Pancreas (tissue), 10 donors: ENCODE measurements around the gene IL4R. TPM values are rescaled to one million over a fixed set of nuclear protein-coding genes. Genes with fewer than 3 reads are reported as not detected.

ENCODE experiments used
- ATAC-seq, 4 donors: fragments of 200-7000 bp; cut with Tn5 transposase; one replicate each; pipeline versions ENCODE4 v1.8.0 to v1.9.1; 2020; ENCODE audit warnings: mild to moderate bottlenecking in 4 of 4, moderate library complexity in 4 of 4
- DNase-seq, 6 donors: peaks; one replicate each; pipeline ENCODE4 v3.0.0-alpha.2; 2020
- FAIRE-seq: peaks from 2 replicates; lab custom pipeline; 2012; peaks lifted over from hg19 to GRCh38; lab: Jason Lieb, UNC
- H3K27ac ChIP-seq, 4 donors: fragments of 200-600 bp; sonication (generic); 1 replicate in 3 of 4; 2 replicates in 1 of 4; pipeline versions ENCODE4 v1.5.0 to v1.8.0; 2020
- H3K27me3 ChIP-seq, 4 donors: fragments of 200-600 bp; one replicate each; pipeline ENCODE4 v1.8.0; 2021
- H3K36me3 ChIP-seq, 3 donors: fragments of 200-600 bp; sonication (generic) in 1 of 3; one replicate each; pipeline versions ENCODE4 v1.5.0 to v1.8.0; 2020 to 2021
- H3K4me1 ChIP-seq, 3 donors: fragments of 200-600 bp; one replicate each; pipeline ENCODE4 v1.8.0; 2021
- H3K4me3 ChIP-seq, 4 donors: fragments of 200-600 bp; sonication (generic) in 2 of 4; one replicate each; pipeline versions ENCODE4 v1.5.0 to v1.8.0; 2020 to 2021
- H3K9me3 ChIP-seq, 4 donors: fragments of 200-600 bp; one replicate each; pipeline ENCODE4 v1.8.0; 2021
- WGBS, 2 donors: extraction: QIAGEN DNeasy Blood & Tissue Kit; methylation state at CpG; one replicate each; pipeline ENCODE4 v1.1.7; 2013; 5-methylcytosine and 5-hydroxymethylcytosine counted together
- intact Hi-C, 3 donors: fragments of 100-400 bp; cut with DNase I; formaldehyde crosslinking; loops; one replicate each; pipeline versions ENCODE4 v1.11.1 to v1.14.2; 2022
- polyA plus RNA-seq, 2 donors: library from polyadenylated mRNA; stranded (reverse); fragments of 200-250 nt; gene quantifications; one replicate each; pipeline ENCODE4 v1.2.3, GENCODE V29; 2013
- total RNA-seq, 6 donors: library from RNA; stranded (reverse); fragmentation: NEBNext Ultra II Directional in 4 of 6; extraction: Animal tissue kit (Norgen Biotek cat#: 25700) in 4 of 6; gene quantifications; one replicate each; pipeline versions ENCODE4 v1.2.1 to v1.2.4, GENCODE V29; 2021 to 2023
- TF ChIP-seq, protein P1 (sequence below), 4 donors: fragments of 200-600 bp; sonication (generic) in 3 of 4; IDR thresholded peaks; one replicate each; pipeline versions ENCODE4 v1.5.0 to v1.8.0; 2021; ENCODE audit warnings: antibody characterized with exemption in 4 of 4
- donor health status: healthy with polysubstance abuse.
- donor health status: DM: no; HTN: no; CAD: no; lungs with moderate emphysema.
- donor health status: DM: no; HTN: no; CAD: no.
- donor health status: control.
- donor health status: control.
- donor health status: Bipolar disorder and iron deficiency.
- donor health status: DM: yes; HTN: yes; CAD: no.
- donor health status: DM: no; HTN: no; CAD: no.
- donor health status: DM: no; HTN: no; CAD: no.
- donor health status: DM: yes; HTN: yes; CAD: no.

The IL4R gene
- total and polyA plus RNA-seq, 8 donors = 16.0 to 58.7 (median 30.3) TPM

DNA sequence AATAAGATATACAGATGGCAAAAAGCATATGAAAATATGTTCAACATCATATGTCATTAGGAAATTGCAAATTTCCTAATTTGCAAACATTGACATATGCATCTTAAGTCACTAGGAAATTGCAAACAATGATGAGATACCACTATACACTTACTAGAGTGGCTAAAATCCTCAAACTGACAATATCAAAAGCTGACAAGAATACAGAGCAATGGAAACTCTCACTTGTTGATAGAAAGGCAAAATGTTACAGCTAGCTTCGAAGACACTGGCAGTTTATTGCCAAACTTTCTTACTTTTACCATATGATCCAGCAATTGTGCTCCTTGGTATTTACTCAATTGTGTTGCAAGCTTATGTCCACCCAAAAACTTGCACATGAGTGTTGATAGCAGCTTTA is 5.0 kb upstream of the IL4R start:
- TF ChIP-seq, protein P1, sequence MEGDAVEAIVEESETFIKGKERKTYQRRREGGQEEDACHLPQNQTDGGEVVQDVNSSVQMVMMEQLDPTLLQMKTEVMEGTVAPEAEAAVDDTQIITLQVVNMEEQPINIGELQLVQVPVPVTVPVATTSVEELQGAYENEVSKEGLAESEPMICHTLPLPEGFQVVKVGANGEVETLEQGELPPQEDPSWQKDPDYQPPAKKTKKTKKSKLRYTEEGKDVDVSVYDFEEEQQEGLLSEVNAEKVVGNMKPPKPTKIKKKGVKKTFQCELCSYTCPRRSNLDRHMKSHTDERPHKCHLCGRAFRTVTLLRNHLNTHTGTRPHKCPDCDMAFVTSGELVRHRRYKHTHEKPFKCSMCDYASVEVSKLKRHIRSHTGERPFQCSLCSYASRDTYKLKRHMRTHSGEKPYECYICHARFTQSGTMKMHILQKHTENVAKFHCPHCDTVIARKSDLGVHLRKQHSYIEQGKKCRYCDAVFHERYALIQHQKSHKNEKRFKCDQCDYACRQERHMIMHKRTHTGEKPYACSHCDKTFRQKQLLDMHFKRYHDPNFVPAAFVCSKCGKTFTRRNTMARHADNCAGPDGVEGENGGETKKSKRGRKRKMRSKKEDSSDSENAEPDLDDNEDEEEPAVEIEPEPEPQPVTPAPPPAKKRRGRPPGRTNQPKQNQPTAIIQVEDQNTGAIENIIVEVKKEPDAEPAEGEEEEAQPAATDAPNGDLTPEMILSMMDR (IDR thresholded peaks at IDR 0.05) = no peak
- Histone ChIP-seq H3K4me3 (no peak overlapping the region), H3K36me3 (no peaks in the 10 kb centered on the region), H3K9me3 (no peaks in the 10 kb centered on the region), H3K27me3 (no peaks in the 10 kb centered on the region), H3K4me1 (peaks cover 0 to 6% (median 3%) of the 10 kb centered on the region in 3 donors), H3K27ac (no peak overlapping the region)
- no peak for DNase-seq
- no peak for FAIRE-seq
- WGBS, 2 donors = 75 to 85% methylated on average over 1 of the region's 1 CpG
- ATAC-seq = no peak
- intact Hi-C loops = no loop called here

DNA sequence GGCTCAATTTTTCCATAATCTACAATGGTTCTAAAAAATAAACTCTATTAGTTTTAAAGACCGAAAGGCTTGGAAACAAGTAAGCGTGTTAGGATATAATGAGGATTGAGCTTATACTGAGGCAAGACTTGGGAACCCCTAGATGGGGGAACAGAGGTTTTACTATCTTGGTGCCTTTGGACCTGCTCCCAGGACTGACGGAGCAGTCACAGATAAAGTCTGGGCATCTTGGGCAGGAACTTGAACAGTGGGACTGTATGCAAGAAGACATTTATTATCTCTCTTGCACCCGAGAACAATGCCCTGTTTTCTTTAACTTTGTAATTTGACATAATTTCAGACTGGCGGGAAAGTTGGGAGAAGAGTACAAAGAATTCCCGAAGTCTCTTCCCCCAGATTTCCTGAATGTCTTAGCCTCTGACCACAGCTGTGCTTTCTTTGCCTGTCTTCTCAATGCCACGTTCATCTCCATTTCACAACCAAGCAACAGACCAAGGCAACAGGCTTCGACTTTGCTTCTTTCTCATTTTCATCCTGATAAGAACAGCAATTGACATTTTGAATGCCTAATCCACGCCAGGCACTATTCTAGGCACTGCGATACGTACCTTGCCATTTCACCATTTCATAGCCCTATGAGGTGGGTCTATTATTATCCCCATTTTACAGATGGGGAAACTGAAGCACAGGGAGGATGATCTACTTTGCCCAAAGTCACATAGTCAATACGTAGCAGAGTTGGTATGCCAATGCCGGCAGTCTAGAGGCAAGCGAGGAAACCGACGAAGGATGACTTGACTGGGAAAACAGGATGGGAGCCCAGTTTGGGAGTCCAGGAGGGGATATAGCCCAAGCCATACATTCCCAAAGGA is 3.0 kb upstream of the IL4R start:
- H3K36me3 ChIP-seq = no peaks in the 10 kb centered on the region
- TF ChIP-seq, protein P1 (IDR thresholded peaks at IDR 0.05) = no peak
- WGBS, 2 donors = 60 to 64% methylated on average over 16 of the region's 16 CpGs
- H3K27ac ChIP-seq = no peak overlapping the region
- no peak for FAIRE-seq
- intact Hi-C loops = no loop called here
- H3K9me3 ChIP-seq = no peaks in the 10 kb centered on the region
- no peak for ATAC-seq
- peaks cover 0 to 16% (median 13%) of the 10 kb centered on the region in 3 donors for H3K4me1 ChIP-seq
- no peaks in the 10 kb centered on the region for H3K27me3 ChIP-seq
- no peak overlapping the region for H3K4me3 ChIP-seq
- DNase-seq = no peak

DNA sequence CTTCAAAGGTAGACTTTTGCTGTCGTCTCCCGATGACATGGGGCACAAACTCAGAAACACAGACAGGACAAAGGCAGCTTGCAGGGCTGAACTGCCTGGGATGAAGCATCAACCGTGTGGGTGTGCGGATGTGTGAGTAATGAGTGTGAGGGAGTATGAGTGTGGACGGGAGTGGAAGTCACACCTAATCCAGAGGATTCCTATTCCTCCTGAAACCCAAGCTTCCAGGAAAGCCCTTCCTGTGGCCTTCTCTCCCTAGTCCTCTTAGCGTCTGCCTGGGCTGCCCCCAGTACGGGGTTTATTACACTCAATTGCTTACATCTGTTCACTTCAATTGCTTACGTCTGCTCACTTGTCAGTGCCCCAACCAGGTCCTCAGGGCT is 2.3 kb upstream of the IL4R start:
- TF ChIP-seq, protein P1 (IDR thresholded peaks at IDR 0.05) = no peak
- 58 to 63% methylated on average over 8 of the region's 8 CpGs for WGBS, 2 donors
- H3K27me3 ChIP-seq = no peaks in the 10 kb centered on the region
- intact Hi-C loops = no loop called here
- no peak overlapping the region for H3K27ac ChIP-seq
- no peaks in the 10 kb centered on the region for H3K36me3 ChIP-seq
- no peak for FAIRE-seq
- H3K4me3 ChIP-seq = no peak overlapping the region
- peaks cover 0 to 22% (median 13%) of the 10 kb centered on the region in 3 donors for H3K4me1 ChIP-seq
- H3K9me3 ChIP-seq = no peaks in the 10 kb centered on the region
- ATAC-seq = no peak
- no peak for DNase-seq

DNA sequence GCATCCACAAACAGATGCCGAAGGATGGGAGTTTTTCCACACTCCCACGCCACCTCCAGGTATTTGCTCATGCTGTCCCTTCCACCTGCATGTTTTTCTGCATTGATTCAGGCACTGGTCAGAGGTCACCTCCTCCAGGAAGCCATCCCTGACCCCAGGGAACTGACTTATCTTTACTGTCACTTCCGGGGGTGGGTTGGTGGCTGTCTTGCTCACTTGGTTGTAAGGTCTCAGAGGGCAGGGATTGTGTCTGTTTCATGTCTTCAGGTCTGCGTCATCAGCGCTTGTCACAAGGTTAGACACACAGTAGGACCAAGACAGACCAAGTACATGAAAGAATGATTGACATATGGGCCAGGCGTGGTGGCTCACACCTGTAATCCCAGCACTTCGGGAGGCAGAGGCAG is 1.9 kb upstream of the IL4R start:
- FAIRE-seq (no peak), DNase-seq (no peak), ATAC-seq (no peak)
- Histone ChIP-seq H3K27ac (no peak overlapping the region), H3K27me3 (no peaks in the 10 kb centered on the region), H3K4me1 (peaks cover 0 to 27% (median 13%) of the 10 kb centered on the region in 3 donors), H3K36me3 (no peaks in the 10 kb centered on the region), H3K4me3 (no peak overlapping the region), H3K9me3 (no peaks in the 10 kb centered on the region)
- intact Hi-C loops = no loop called here
- TF ChIP-seq, protein P1 (IDR thresholded peaks at IDR 0.05) = no peak
- 62 to 64% methylated on average over 7 of the region's 7 CpGs for WGBS, 2 donors
